ENCODE results near the gene AP1G2. TPM values are rescaled to one million over a fixed set of nuclear protein-coding genes. Genes with fewer than 3 reads are reported as not detected.

AP1G2 gene
- total RNA-seq, 1 donor from 2014 or later: 271 TPM

- Mint-ChIP-seq H3K4me3 (no peak overlapping the region), H3K36me3 (peaks cover 3% of the 10 kb centered on the region), H3K27ac (no peak overlapping the region), H3K9me3 (no peaks in the 10 kb centered on the region), H3K4me1 (peaks cover 36% of the 10 kb centered on the region), H3K27me3 (ENCODE audit: low read depth) (peaks cover 43% of the 10 kb centered on the region)
- no peak for TF ChIP-seq CTCF (IDR thresholded peaks at IDR 0.05; ENCODE audit: unreplicated experiment)
- no peak for DNase-seq (ENCODE audit: low spot score in 2 of 2, unreplicated experiment in 2 of 2)
These were observed 3.4 kb upstream of the AP1G2 start for GRCh38 chr14:23570806-23571483.

- no peak for DNase-seq (ENCODE audit: low spot score in 2 of 2, unreplicated experiment in 2 of 2)
- Mint-ChIP-seq H3K27ac (peak overlapping the region; percentile 83), H3K36me3 (no peaks in the 10 kb centered on the region), H3K4me3 (no peak overlapping the region), H3K9me3 (no peaks in the 10 kb centered on the region), H3K27me3 (ENCODE audit: low read depth) (peaks cover 32% of the 10 kb centered on the region), H3K4me1 (peaks cover 33% of the 10 kb centered on the region)
- no peak for TF ChIP-seq CTCF (IDR thresholded peaks at IDR 0.05; ENCODE audit: unreplicated experiment)
These were observed 2.0 kb upstream of the AP1G2 start for GRCh38 chr14:23569443-23570151.

GRCh38 chr14:23568600-23569331 lies 1.2 kb upstream of the AP1G2 start:
- TF ChIP-seq CTCF (IDR thresholded peaks at IDR 0.05; ENCODE audit: unreplicated experiment): no peak
- Mint-ChIP-seq H3K4me3 (peak overlapping the region; percentile 100), H3K36me3 (peaks cover 6% of the 10 kb centered on the region), H3K4me1 (peaks cover 33% of the 10 kb centered on the region), H3K27ac (peak overlapping the region; percentile 87), H3K27me3 (ENCODE audit: low read depth) (peaks cover 25% of the 10 kb centered on the region), H3K9me3 (no peaks in the 10 kb centered on the region)
- no peak for DNase-seq (ENCODE audit: low spot score in 2 of 2, unreplicated experiment in 2 of 2)

- DNase-seq (ENCODE audit: low spot score in 2 of 2, unreplicated experiment in 2 of 2): no peak
- peaks cover 33% of the 10 kb centered on the region for H3K4me1 Mint-ChIP-seq
- peak overlapping the region; percentile 100 for H3K4me3 Mint-ChIP-seq
- peaks cover 6% of the 10 kb centered on the region for H3K36me3 Mint-ChIP-seq
- TF ChIP-seq CTCF (IDR thresholded peaks at IDR 0.05; ENCODE audit: unreplicated experiment): no peak
- no peaks in the 10 kb centered on the region for H3K9me3 Mint-ChIP-seq
- peaks cover 18% of the 10 kb centered on the region for H3K27me3 Mint-ChIP-seq (ENCODE audit: low read depth)
- peak overlapping the region; percentile 99 for H3K27ac Mint-ChIP-seq
These were observed 519 bp upstream of the AP1G2 start for GRCh38 chr14:23568021-23568599.

- Mint-ChIP-seq H3K4me1 (peaks cover 33% of the 10 kb centered on the region), H3K4me3 (peak overlapping the region; percentile 100), H3K27me3 (ENCODE audit: low read depth) (peaks cover 5% of the 10 kb centered on the region), H3K36me3 (peaks cover 8% of the 10 kb centered on the region), H3K27ac (peak overlapping the region; percentile 99), H3K9me3 (no peaks in the 10 kb centered on the region)
- no peak for DNase-seq (ENCODE audit: low spot score in 2 of 2, unreplicated experiment in 2 of 2)
- no peak for TF ChIP-seq CTCF (IDR thresholded peaks at IDR 0.05; ENCODE audit: unreplicated experiment)
These were observed 809 bp downstream of the AP1G2 start for GRCh38 chr14:23566778-23567185.

Data from mesothelial cell of epicardium (in vitro differentiated cells).